HEK293 (cell line): Measurements from ENCODE around the gene TTC9C.

ENCODE experiments used
- CTCF ChIA-PET: fragments of 350-600 bp; formaldehyde crosslinking; extraction: SDS; loops from one replicate; lab custom pipeline; 2021; ENCODE audit warnings: antibody characterized with exemption; lab: Yijun Ruan, JAX
- POLR2A ChIA-PET: fragments of 300-600 bp; formaldehyde crosslinking; extraction: SDS; loops from one replicate; lab custom pipeline; 2020; ENCODE audit warnings: antibody characterized with exemption, inconsistent platforms; lab: Yijun Ruan, JAX
- H3K27ac ChIP-seq: fragments of 200-500 bp; sonication (Bioruptor generic); 2 replicates; pipeline ENCODE4 v1.5.1; 2014; ENCODE audit warnings: low read depth, low read length, control low read depth, inconsistent platforms; ENCODE audit errors: extremely low read depth
- H3K36me3 ChIP-seq, 2 experiments: fragments of 200-500 bp in 1 of 2; sonication (Bioruptor generic) in 1 of 2; 1 replicate in 1 of 2; 2 replicates in 1 of 2; pipeline ENCODE4 v1.5.1; 2014 to 2017; ENCODE audit warnings: inconsistent platforms in 2 of 2, low read length in 2 of 2; ENCODE audit not compliant: control insufficient read depth in 2 of 2, insufficient read depth in 1 of 2
- H3K4me1 ChIP-seq: fragments of 200-500 bp; sonication (Bioruptor generic); 2 replicates; pipeline ENCODE4 v1.5.1; 2014; ENCODE audit warnings: mild to moderate bottlenecking, low read length, inconsistent platforms; ENCODE audit not compliant: control insufficient read depth, insufficient read depth
- H3K4me3 ChIP-seq: 2 replicates; pipeline ENCODE4 v1.5.1; 2011; ENCODE audit warnings: low read depth, mild to moderate bottlenecking, control low read depth, low read length, moderate library complexity
- H3K9me3 ChIP-seq: fragments of 200-500 bp; sonication (Bioruptor generic); 2 replicates; pipeline ENCODE4 v1.5.1; 2014; ENCODE audit warnings: low read depth, low read length, inconsistent platforms; ENCODE audit not compliant: control insufficient read depth, insufficient read depth
- HOXD13 ChIP-seq: sonication (generic); formaldehyde crosslinking; IDR thresholded peaks from 2 replicates; pipeline ENCODE4 v1.8.0; 2022; ENCODE audit warnings: missing genetic modification reagents, borderline replicate concordance
- KLF9 ChIP-seq: fragments of 450-650 bp; formaldehyde crosslinking; IDR thresholded peaks from 2 replicates; pipeline ENCODE4 v1.5.1; 2016; ENCODE audit warnings: missing biosample characterization, missing genetic modification characterization, low read depth
- MEIS1 ChIP-seq: sonication (generic); formaldehyde crosslinking; IDR thresholded peaks from 2 replicates; pipeline ENCODE4 v1.8.1; 2022; ENCODE audit warnings: missing genetic modification reagents, mild to moderate bottlenecking, borderline replicate concordance
- OVOL3 ChIP-seq: fragments of 450-650 bp; formaldehyde crosslinking; IDR thresholded peaks from 2 replicates; pipeline ENCODE4 v1.5.1; 2016; ENCODE audit warnings: missing biosample characterization, missing genetic modification characterization
- REPIN1 ChIP-seq: fragments of 450-650 bp; formaldehyde crosslinking; IDR thresholded peaks from 2 replicates; pipeline ENCODE4 v1.5.1; 2017; ENCODE audit warnings: missing biosample characterization, missing genetic modification characterization, low read depth
- SP2 ChIP-seq: fragments of 450-650 bp; formaldehyde crosslinking; IDR thresholded peaks from 2 replicates; pipeline ENCODE4 v1.5.1; 2016; ENCODE audit warnings: missing biosample characterization, missing genetic modification characterization
- ZFHX2 ChIP-seq: fragments of 450-650 bp; formaldehyde crosslinking; conservative IDR thresholded peaks from 2 replicates; pipeline ENCODE4 v1.5.1; 2016; ENCODE audit warnings: missing biosample characterization, missing genetic modification characterization
- ZIC2 ChIP-seq: fragments of 450-650 bp; formaldehyde crosslinking; IDR thresholded peaks from 2 replicates; pipeline ENCODE4 v1.5.1; 2016; ENCODE audit warnings: missing biosample characterization, missing genetic modification characterization
- ZNF10 ChIP-seq: fragments of 450-650 bp; formaldehyde crosslinking; IDR thresholded peaks from 2 replicates; pipeline ENCODE4 v1.5.1; 2017; ENCODE audit warnings: missing biosample characterization, missing genetic modification characterization
- ZNF140 ChIP-seq: fragments of 450-650 bp; formaldehyde crosslinking; IDR thresholded peaks from 2 replicates; pipeline ENCODE4 v1.5.1; 2016; ENCODE audit warnings: missing biosample characterization, missing genetic modification characterization
- ZNF157 ChIP-seq: fragments of 450-650 bp; formaldehyde crosslinking; IDR thresholded peaks from 2 replicates; pipeline ENCODE4 v1.5.1; 2016; ENCODE audit warnings: missing biosample characterization, missing genetic modification characterization
- ZNF211 ChIP-seq: fragments of 450-650 bp; formaldehyde crosslinking; IDR thresholded peaks from 2 replicates; pipeline ENCODE4 v1.5.1; 2016; ENCODE audit warnings: low read depth, missing biosample characterization, missing genetic modification characterization
- ZNF23 ChIP-seq: fragments of 450-650 bp; formaldehyde crosslinking; IDR thresholded peaks from 2 replicates; pipeline ENCODE4 v1.5.1; 2016; ENCODE audit warnings: missing biosample characterization, missing genetic modification characterization, borderline replicate concordance
- ZNF24 ChIP-seq: fragments of 450-650 bp; formaldehyde crosslinking; IDR thresholded peaks from 2 replicates; pipeline ENCODE4 v1.5.1; 2016; ENCODE audit warnings: missing biosample characterization, missing genetic modification characterization
- ZNF311 ChIP-seq: fragments of 450-650 bp; formaldehyde crosslinking; IDR thresholded peaks from 2 replicates; pipeline ENCODE4 v1.5.1; 2017; ENCODE audit warnings: missing biosample characterization, missing genetic modification characterization, borderline replicate concordance
- ZNF341 ChIP-seq: fragments of 450-650 bp; formaldehyde crosslinking; IDR thresholded peaks from 2 replicates; pipeline ENCODE4; 2016; ENCODE audit warnings: low read depth, missing biosample characterization, missing genetic modification characterization
- ZNF354C ChIP-seq: fragments of 450-650 bp; formaldehyde crosslinking; IDR thresholded peaks from 2 replicates; pipeline ENCODE4 v1.5.1; 2016; ENCODE audit warnings: missing biosample characterization, missing genetic modification characterization, low read depth, borderline replicate concordance
- ZNF473 ChIP-seq: fragments of 450-650 bp; formaldehyde crosslinking; IDR thresholded peaks from 2 replicates; pipeline ENCODE4 v1.5.1; 2017; ENCODE audit warnings: missing biosample characterization, missing genetic modification characterization
- ZNF549 ChIP-seq: fragments of 450-650 bp; IDR thresholded peaks from 2 replicates; pipeline ENCODE4 v1.5.1; 2018; ENCODE audit warnings: missing biosample characterization, missing genetic modification characterization, mild to moderate bottlenecking, inconsistent platforms, moderate library complexity
- ZNF558 ChIP-seq: fragments of 450-650 bp; formaldehyde crosslinking; IDR thresholded peaks from 2 replicates; pipeline ENCODE4 v1.5.1; 2016; ENCODE audit warnings: missing biosample characterization, missing genetic modification characterization
- ZNF768 ChIP-seq: fragments of 450-650 bp; formaldehyde crosslinking; IDR thresholded peaks from 2 replicates; pipeline ENCODE4 v1.5.1; 2018; ENCODE audit warnings: missing biosample characterization, mild to moderate bottlenecking, missing genetic modification characterization
- ZNF785 ChIP-seq: fragments of 450-650 bp; formaldehyde crosslinking; IDR thresholded peaks from 2 replicates; pipeline ENCODE4 v1.5.1; 2016; ENCODE audit warnings: missing biosample characterization, missing genetic modification characterization
- ZSCAN16 ChIP-seq: fragments of 450-650 bp; formaldehyde crosslinking; IDR thresholded peaks from 2 replicates; pipeline ENCODE4 v1.5.1; 2016; ENCODE audit warnings: missing biosample characterization, missing genetic modification characterization
- TF ChIP-seq, protein P1 (sequence below): fragments of 450-650 bp; formaldehyde crosslinking; IDR thresholded peaks from 2 replicates; pipeline ENCODE4 v1.5.1; 2017; ENCODE audit warnings: missing biosample characterization, missing genetic modification characterization
- TF ChIP-seq, protein P2 (sequence below): fragments of 450-650 bp; formaldehyde crosslinking; IDR thresholded peaks from 2 replicates; pipeline ENCODE4 v1.5.1; 2016; ENCODE audit warnings: missing biosample characterization, missing genetic modification characterization
- TF ChIP-seq, protein P3 (sequence below): fragments of 450-650 bp; formaldehyde crosslinking; IDR thresholded peaks from 2 replicates; pipeline ENCODE4 v1.5.1; 2016; ENCODE audit warnings: missing biosample characterization, missing genetic modification characterization
- TF ChIP-seq, protein P4 (sequence below): fragments of 450-650 bp; formaldehyde crosslinking; IDR thresholded peaks from 2 replicates; pipeline ENCODE4 v1.5.1; 2017; ENCODE audit warnings: missing biosample characterization, missing genetic modification characterization

The TTC9C gene

DNA sequence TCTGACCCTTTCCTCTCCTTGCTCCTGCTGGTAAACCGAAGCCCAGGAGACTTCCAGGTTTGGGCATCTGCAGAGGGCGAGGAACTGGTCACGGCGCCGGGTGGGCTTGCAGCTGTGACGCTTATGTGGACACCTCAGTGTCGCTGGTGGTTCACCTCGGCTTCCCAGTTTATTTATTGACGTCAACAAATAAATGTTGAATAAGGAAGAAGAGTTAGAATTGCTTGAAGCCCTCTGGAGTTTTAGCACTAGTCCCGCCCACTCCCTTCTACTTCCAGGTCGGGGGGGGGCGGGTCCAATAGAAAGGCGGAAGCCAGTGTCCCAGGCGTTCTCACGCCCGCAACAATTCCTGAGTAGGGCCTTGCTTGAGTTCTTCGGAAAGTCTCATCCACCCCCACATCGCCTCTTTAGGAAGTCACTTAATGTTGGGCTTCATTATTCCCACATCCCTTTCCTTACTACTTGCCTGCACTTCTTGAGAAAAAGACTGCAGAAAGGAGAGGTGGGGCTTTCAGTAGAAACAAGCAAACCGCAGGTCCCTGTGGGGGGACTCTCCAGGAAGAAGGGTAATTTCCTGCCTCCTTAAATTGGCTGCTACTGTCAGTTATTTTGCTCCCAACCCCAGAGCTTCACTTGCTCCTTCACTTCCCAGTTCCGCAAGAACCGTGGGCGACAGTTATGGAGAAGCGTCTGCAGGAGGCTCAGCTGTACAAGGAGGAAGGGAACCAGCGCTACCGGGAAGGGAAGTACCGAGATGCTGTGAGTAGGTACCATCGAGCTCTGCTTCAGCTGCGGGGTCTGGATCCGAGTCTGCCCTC, at the start of gene TTC9C (continued):
- TF ChIP-seq HOXD13 (CRISPR knock-in tag) (no peak), OVOL3 (tag by site-specific recombination) (no peak)
- TF ChIP-seq, protein P1, sequence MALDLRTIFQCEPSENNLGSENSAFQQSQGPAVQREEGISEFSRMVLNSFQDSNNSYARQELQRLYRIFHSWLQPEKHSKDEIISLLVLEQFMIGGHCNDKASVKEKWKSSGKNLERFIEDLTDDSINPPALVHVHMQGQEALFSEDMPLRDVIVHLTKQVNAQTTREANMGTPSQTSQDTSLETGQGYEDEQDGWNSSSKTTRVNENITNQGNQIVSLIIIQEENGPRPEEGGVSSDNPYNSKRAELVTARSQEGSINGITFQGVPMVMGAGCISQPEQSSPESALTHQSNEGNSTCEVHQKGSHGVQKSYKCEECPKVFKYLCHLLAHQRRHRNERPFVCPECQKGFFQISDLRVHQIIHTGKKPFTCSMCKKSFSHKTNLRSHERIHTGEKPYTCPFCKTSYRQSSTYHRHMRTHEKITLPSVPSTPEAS (tag by site-specific recombination): no peak
- TF ChIP-seq, all 188 proteins: peak for 24

DNA sequence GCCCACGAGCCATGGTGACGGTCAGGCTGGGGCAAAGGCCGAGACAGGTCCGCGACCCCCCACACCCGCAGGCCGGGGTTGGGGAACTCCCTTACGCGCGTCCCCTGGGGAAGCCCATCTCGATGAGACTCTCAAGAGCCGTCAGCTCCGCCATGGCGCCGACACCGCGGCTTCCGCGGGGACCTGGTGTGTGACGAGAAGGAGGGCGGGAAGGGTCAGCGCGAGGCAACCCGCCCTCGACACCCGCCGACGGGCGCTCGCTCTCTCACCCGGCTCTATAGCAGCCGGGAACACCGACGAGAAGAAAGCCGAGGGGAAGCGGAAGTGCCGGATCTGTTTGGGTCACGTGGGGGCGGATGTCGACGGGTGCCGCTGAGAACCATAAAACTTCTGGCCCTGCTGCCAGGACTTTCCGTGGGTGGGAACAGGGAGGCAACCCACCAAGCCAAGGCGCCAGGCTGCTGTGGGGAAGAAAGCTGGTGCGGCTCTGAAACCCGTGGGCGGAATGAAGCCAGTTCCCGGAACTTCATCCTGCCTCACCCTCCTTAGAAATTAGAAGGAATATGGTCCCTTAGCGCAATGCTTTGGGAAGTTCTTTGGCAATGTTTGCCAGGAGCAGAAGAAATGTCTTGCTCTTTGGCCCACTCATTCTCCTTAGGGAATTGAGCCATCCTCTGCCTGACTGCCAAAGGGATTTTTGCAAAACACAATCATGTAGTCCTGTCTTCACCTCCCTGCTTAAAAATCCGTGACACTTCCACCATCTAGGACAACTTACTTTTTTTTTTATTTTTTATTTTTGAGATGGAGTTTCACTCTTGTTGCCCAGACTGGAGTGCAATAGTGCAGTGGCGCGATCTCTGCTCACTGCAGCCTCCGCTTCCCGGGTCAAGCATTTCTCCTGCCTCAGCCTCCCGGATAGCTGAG, 49.3 kb upstream of the TTC9C start, which contains the start of gene UBXN1:
Gene UBXN1, minus strand, starts transcription at position 304 of the 927 bp plus-strand sequence. Its CDS starts 150 bp downstream, at position 154.
- Histone ChIP-seq H3K36me3 (peaks cover 0 to 33% of the 10 kb centered on the region in 2 experiments; a peak in 2 of 3 replicates), H3K27ac (peak within 1 kb of the TSS; percentile 62), H3K9me3 (no peaks in the 10 kb centered on the region), H3K4me1 (peaks cover 8% of the 10 kb centered on the region), H3K4me3 (peak within 1 kb of the TSS; percentile 90)
- POLR2A ChIA-PET: interaction anchor here (0.5 to 3.5 kb wide), 11 partner anchors 8 to 1663 kb away, joined by 3 to 24 read pairs (median 4); partner anchors contain the start of genes BSCL2, C11orf98, CSKMT and INTS5
- CTCF ChIA-PET: interaction anchor here (0.6 to 4.5 kb wide), 7 partner anchors 14 to 364 kb away, joined by 3 to 46 read pairs (median 3); partner anchors contain the start of genes C11orf98 and CSKMT
- no peak for TF ChIP-seq ZNF211 (tag by site-specific recombination)
- TF ChIP-seq ZNF10: no peak
- TF ChIP-seq ZNF311 (tag by site-specific recombination): no peak
- TF ChIP-seq ZIC2 (tag by site-specific recombination): no peak
- peak; percentile 84 for TF ChIP-seq SP2
- TF ChIP-seq ZFHX2: peak; percentile 94
- TF ChIP-seq, protein P2, sequence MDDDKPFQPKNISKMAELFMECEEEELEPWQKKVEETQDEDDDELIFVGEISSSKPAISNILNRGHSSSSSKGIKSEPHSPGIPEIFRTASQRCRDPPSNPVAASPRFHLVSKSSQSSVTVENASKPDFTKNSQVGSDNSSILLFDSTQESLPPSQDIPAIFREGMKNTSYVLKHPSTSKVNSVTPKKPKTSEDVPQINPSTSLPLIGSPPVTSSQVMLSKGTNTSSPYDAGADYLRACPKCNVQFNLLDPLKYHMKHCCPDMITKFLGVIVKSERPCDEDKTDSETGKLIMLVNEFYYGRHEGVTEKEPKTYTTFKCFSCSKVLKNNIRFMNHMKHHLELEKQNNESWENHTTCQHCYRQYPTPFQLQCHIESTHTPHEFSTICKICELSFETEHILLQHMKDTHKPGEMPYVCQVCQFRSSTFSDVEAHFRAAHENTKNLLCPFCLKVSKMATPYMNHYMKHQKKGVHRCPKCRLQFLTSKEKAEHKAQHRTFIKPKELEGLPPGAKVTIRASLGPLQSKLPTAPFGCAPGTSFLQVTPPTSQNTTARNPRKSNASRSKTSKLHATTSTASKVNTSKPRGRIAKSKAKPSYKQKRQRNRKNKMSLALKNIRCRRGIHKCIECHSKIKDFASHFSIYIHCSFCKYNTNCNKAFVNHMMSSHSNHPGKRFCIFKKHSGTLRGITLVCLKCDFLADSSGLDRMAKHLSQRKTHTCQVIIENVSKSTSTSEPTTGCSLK (tag by site-specific recombination): no peak
- peak; percentile 58; the same call in 1 of the 2 replicates for TF ChIP-seq ZNF24 (tag by site-specific recombination)
- no peak for TF ChIP-seq ZNF768
- TF ChIP-seq ZNF157 (tag by site-specific recombination): no peak
- TF ChIP-seq MEIS1: no peak
- no peak for TF ChIP-seq ZNF473 (tag by site-specific recombination)
- TF ChIP-seq ZNF341: peak; percentile 42; the same call in 1 of the 2 replicates
- no peak for TF ChIP-seq ZSCAN16 (tag by site-specific recombination)
- TF ChIP-seq REPIN1 (tag by site-specific recombination): no peak
- peak; percentile 24; the same call in 1 of the 2 replicates for TF ChIP-seq KLF9 (tag by site-specific recombination)
- TF ChIP-seq, protein P3, sequence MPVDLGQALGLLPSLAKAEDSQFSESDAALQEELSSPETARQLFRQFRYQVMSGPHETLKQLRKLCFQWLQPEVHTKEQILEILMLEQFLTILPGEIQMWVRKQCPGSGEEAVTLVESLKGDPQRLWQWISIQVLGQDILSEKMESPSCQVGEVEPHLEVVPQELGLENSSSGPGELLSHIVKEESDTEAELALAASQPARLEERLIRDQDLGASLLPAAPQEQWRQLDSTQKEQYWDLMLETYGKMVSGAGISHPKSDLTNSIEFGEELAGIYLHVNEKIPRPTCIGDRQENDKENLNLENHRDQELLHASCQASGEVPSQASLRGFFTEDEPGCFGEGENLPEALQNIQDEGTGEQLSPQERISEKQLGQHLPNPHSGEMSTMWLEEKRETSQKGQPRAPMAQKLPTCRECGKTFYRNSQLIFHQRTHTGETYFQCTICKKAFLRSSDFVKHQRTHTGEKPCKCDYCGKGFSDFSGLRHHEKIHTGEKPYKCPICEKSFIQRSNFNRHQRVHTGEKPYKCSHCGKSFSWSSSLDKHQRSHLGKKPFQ (tag by site-specific recombination): peak; percentile 96
- no peak for TF ChIP-seq ZNF354C
- no peak for TF ChIP-seq ZNF558 (tag by site-specific recombination)
- TF ChIP-seq, protein P4, sequence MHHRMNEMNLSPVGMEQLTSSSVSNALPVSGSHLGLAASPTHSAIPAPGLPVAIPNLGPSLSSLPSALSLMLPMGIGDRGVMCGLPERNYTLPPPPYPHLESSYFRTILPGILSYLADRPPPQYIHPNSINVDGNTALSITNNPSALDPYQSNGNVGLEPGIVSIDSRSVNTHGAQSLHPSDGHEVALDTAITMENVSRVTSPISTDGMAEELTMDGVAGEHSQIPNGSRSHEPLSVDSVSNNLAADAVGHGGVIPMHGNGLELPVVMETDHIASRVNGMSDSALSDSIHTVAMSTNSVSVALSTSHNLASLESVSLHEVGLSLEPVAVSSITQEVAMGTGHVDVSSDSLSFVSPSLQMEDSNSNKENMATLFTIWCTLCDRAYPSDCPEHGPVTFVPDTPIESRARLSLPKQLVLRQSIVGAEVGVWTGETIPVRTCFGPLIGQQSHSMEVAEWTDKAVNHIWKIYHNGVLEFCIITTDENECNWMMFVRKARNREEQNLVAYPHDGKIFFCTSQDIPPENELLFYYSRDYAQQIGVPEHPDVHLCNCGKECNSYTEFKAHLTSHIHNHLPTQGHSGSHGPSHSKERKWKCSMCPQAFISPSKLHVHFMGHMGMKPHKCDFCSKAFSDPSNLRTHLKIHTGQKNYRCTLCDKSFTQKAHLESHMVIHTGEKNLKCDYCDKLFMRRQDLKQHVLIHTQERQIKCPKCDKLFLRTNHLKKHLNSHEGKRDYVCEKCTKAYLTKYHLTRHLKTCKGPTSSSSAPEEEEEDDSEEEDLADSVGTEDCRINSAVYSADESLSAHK (tag by site-specific recombination): no peak
- no peak for TF ChIP-seq ZNF785 (tag by site-specific recombination)
- no peak for TF ChIP-seq ZNF140 (tag by site-specific recombination)
- no peak for TF ChIP-seq ZNF23 (tag by site-specific recombination)
- TF ChIP-seq ZNF549: no peak
